OCI-LY7 (cell line): ENCODE data around the gene PLA2G4A. TPM values are rescaled to one million over a fixed set of nuclear protein-coding genes. Genes with fewer than 3 reads are reported as not detected.

Source experiments
- BruUV-seq: library from RNA; stranded (reverse); fragments of 400-500 nt; replicated peaks from 2 replicates; lab custom pipeline; 2021; lab: Mats Ljungman, UMichigan
- CTCF ChIA-PET: fragments of 300-600 bp; sonication (Branson Sonifier 250); formaldehyde crosslinking; loops from one replicate; lab custom pipeline; 2022; ENCODE audit warnings: antibody characterized with exemption; ENCODE audit not compliant: unreplicated experiment; lab: Charles Lee
- POLR2A ChIA-PET: fragments of 300-600 bp; sonication (Branson Sonifier 250); formaldehyde crosslinking; loops from one replicate; lab custom pipeline; 2022; ENCODE audit warnings: antibody characterized with exemption; lab: Charles Lee
- DNase-seq: peaks from one replicate; pipeline ENCODE4 v3.0.0-alpha.2; 2015; ENCODE audit warnings: low spot score
- H2AFZ ChIP-seq: fragments of 200-600 bp; sonication (generic), shearing (Covaris generic); 2 replicates; pipeline ENCODE4 v1.6.1; 2014; ENCODE audit warnings: mild to moderate bottlenecking, antibody characterized with exemption, low read length, moderate library complexity
- H3K27ac ChIP-seq: fragments of 200-600 bp; sonication (generic); 2 replicates; pipeline ENCODE4 v1.5.1; 2014; ENCODE audit warnings: mixed run types, low read depth, mild to moderate bottlenecking, moderate library complexity, low read length, inconsistent platforms; ENCODE audit not compliant: poor library complexity, severe bottlenecking
- H3K36me3 ChIP-seq: fragments of 200-600 bp; sonication (generic); 2 replicates; pipeline ENCODE4 v1.6.1; 2014; ENCODE audit warnings: mild to moderate bottlenecking, antibody characterized with exemption, low read length, moderate library complexity, mixed read lengths; ENCODE audit not compliant: insufficient read depth
- H3K4me1 ChIP-seq: fragments of 200-600 bp; sonication (generic); 2 replicates; pipeline ENCODE4 v1.5.1; 2014; ENCODE audit warnings: mild to moderate bottlenecking, low read length; ENCODE audit not compliant: insufficient read depth, poor library complexity, severe bottlenecking
- H3K4me2 ChIP-seq: fragments of 200-600 bp; sonication (generic); 2 replicates; pipeline ENCODE4 v1.6.1; 2014; ENCODE audit warnings: mild to moderate bottlenecking, low read length
- H3K4me3 ChIP-seq: fragments of 200-600 bp; sonication (generic); 2 replicates; pipeline ENCODE4 v1.5.1; 2014; ENCODE audit warnings: mild to moderate bottlenecking, low read depth, low read length; ENCODE audit not compliant: poor library complexity, severe bottlenecking
- H3K79me2 ChIP-seq: fragments of 200-600 bp; sonication (generic); 2 replicates; pipeline ENCODE4 v1.6.1; 2016; ENCODE audit warnings: low read depth, mild to moderate bottlenecking, low read length, moderate library complexity, mixed read lengths; ENCODE audit not compliant: insufficient read depth
- H3K9me2 ChIP-seq: fragments of 200-600 bp; sonication (generic); 2 replicates; pipeline ENCODE4 v1.6.1; 2016; ENCODE audit warnings: mild to moderate bottlenecking, low read length, mixed read lengths; ENCODE audit not compliant: insufficient read depth
- H3K9me3 ChIP-seq: fragments of 200-600 bp; sonication (generic); 2 replicates; pipeline ENCODE4 v1.6.1; 2014; ENCODE audit warnings: mild to moderate bottlenecking, mixed run types, low read length, mixed read lengths
- H4K20me1 ChIP-seq: fragments of 200-600 bp; sonication (generic); 2 replicates; pipeline ENCODE4 v1.6.1; 2014; ENCODE audit warnings: mild to moderate bottlenecking, antibody characterized with exemption, low read length, moderate library complexity, mixed read lengths; ENCODE audit not compliant: insufficient read depth
- CTCF ChIP-seq: fragments of 200-600 bp; sonication (generic); conservative IDR thresholded peaks from 2 replicates; pipeline ENCODE4 v1.5.1; 2014; ENCODE audit warnings: mild to moderate bottlenecking, antibody characterized with exemption, low read length, moderate library complexity, mixed read lengths
- EZH2phosphoT487 ChIP-seq: fragments of 200-600 bp; sonication (generic); IDR thresholded peaks from 2 replicates; pipeline ENCODE4 v1.6.1; 2018; ENCODE audit warnings: low read depth, borderline replicate concordance, mild to moderate bottlenecking, mixed run types, antibody characterized with exemption, low read length, moderate library complexity, mixed read lengths
- intact Hi-C: fragments of 100-400 bp; cut with micrococcal nuclease; formaldehyde crosslinking; loops from one replicate; pipeline ENCODE4 v1.10.0; 2022; ENCODE audit not compliant: unreplicated experiment
- total RNA-seq, 2 experiments: library from RNA; depleted of rRNA in 1 of 2; stranded (reverse); fragments of >200 nt in 1 of 2; shearing (Covaris generic) in 1 of 2; gene quantifications; 2 replicates each; pipeline ENCODE4 v1.2.3, GENCODE V29; 2014 to 2022

The PLA2G4A gene
- total RNA-seq, 2 experiments from 2014 or later = not detected

- POLR2A ChIA-PET = interaction anchor here (0.7 to 1.6 kb wide), 2 partner anchors 13 to 204 kb away, joined by 3 to 5 read pairs; no protein-coding TSS in a partner anchor
- TF ChIP-seq CTCF = no peak
- TF ChIP-seq EZH2phosphoT487 = no peak
- Histone ChIP-seq H4K20me1 (no peaks in the 10 kb centered on the region), H3K36me3 (no peaks in the 10 kb centered on the region), H3K9me3 (no peaks in the 10 kb centered on the region), H2AFZ (no peak overlapping the region), H3K27ac (no peak overlapping the region), H3K79me2 (no peaks in the 10 kb centered on the region), H3K4me3 (no peak overlapping the region), H3K4me1 (no peaks in the 10 kb centered on the region), H3K4me2 (no peak overlapping the region), H3K9me2 (no peaks in the 10 kb centered on the region)
- DNase-seq = no peak
- no TSS peak for BruUV-seq
- CTCF ChIA-PET = no interaction called here
- intact Hi-C loops = no loop called here
Measured at GRCh38 chr1:186872291-186872690, 43.5 kb downstream of the PLA2G4A start.

- no peak overlapping the region for H3K27ac ChIP-seq
- H3K4me3 ChIP-seq = no peak overlapping the region
- no peaks in the 10 kb centered on the region for H3K79me2 ChIP-seq
- intact Hi-C loops = no loop called here
- no peaks in the 10 kb centered on the region for H4K20me1 ChIP-seq
- H3K4me1 ChIP-seq = no peaks in the 10 kb centered on the region
- no peaks in the 10 kb centered on the region for H3K36me3 ChIP-seq
- ChIA-PET POLR2A (no interaction called here), CTCF (no interaction called here)
- TF ChIP-seq CTCF (no peak), EZH2phosphoT487 (no peak)
- H3K9me3 ChIP-seq = no peaks in the 10 kb centered on the region
- no peak overlapping the region for H2AFZ ChIP-seq
- H3K4me2 ChIP-seq = no peak overlapping the region
- no TSS peak for BruUV-seq
- no peaks in the 10 kb centered on the region for H3K9me2 ChIP-seq
- no peak for DNase-seq
Measured at GRCh38 chr1:186873687-186874086, 44.9 kb downstream of the PLA2G4A start.

GRCh38 chr1:186875896-186876835 lies 47.4 kb downstream of the PLA2G4A start:
- no peak for DNase-seq
- H3K9me3 ChIP-seq = no peaks in the 10 kb centered on the region
- no peaks in the 10 kb centered on the region for H3K36me3 ChIP-seq
- H3K4me2 ChIP-seq = no peak overlapping the region
- no TSS peak for BruUV-seq
- TF ChIP-seq EZH2phosphoT487 (no peak), CTCF (no peak)
- CTCF ChIA-PET = no interaction called here
- intact Hi-C loops = no loop called here
- no peaks in the 10 kb centered on the region for H3K4me1 ChIP-seq
- POLR2A ChIA-PET = interaction anchor here (0.6 kb wide), 1 partner anchor 41 kb away, joined by 3 read pairs; no protein-coding TSS in a partner anchor
- no peak overlapping the region for H2AFZ ChIP-seq
- no peaks in the 10 kb centered on the region for H4K20me1 ChIP-seq
- H3K4me3 ChIP-seq = no peak overlapping the region
- no peaks in the 10 kb centered on the region for H3K9me2 ChIP-seq
- no peaks in the 10 kb centered on the region for H3K79me2 ChIP-seq
- H3K27ac ChIP-seq = no peak overlapping the region
